HG02870 (cell line): ENCODE measurements around the gene MCF2L.
"Not testable (repeated sequence)": the region's sequence is repeated elsewhere in the genome, so short reads cannot be mapped to it uniquely, and the experiment has no call there.

ENCODE experiments used
- ATAC-seq: cut with Tn5 transposase; IDR thresholded peaks from one replicate; pipeline ENCODE4 v1.9.1; 2021; ENCODE audit warnings: mild to moderate bottlenecking, moderate library complexity; ENCODE audit not compliant: unreplicated experiment

MCF2L gene

GRCh38 chr13:113106711-113107351 is 137.8 kb downstream of the MCF2L start:
- no peak for ATAC-seq

DNA sequence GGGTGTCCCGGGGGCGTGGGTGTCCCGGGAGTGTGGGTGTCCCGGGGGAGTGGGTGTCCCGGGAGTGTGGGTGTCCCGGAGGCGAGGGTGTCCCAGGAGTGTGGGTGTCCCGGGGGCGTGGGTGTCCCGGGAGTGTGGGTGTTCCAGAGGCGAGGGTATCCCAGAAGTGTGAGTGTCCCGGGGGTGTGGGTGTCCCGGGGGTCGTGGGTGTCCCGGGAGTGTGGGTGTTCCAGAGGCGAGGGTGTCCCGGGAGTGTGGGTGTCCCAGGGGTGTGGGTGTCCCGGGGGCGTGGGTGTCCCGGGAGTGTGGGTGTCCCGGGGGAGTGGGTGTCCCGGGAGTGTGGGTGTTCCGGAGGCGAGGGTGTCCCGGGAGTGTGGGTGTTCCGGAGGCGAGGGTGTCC is 139.5 kb downstream of the MCF2L start:
- not testable (repeated sequence) for ATAC-seq

- no peak for ATAC-seq
These were observed 140.4 kb downstream of the MCF2L start for GRCh38 chr13:113109151-113110047.

DNA sequence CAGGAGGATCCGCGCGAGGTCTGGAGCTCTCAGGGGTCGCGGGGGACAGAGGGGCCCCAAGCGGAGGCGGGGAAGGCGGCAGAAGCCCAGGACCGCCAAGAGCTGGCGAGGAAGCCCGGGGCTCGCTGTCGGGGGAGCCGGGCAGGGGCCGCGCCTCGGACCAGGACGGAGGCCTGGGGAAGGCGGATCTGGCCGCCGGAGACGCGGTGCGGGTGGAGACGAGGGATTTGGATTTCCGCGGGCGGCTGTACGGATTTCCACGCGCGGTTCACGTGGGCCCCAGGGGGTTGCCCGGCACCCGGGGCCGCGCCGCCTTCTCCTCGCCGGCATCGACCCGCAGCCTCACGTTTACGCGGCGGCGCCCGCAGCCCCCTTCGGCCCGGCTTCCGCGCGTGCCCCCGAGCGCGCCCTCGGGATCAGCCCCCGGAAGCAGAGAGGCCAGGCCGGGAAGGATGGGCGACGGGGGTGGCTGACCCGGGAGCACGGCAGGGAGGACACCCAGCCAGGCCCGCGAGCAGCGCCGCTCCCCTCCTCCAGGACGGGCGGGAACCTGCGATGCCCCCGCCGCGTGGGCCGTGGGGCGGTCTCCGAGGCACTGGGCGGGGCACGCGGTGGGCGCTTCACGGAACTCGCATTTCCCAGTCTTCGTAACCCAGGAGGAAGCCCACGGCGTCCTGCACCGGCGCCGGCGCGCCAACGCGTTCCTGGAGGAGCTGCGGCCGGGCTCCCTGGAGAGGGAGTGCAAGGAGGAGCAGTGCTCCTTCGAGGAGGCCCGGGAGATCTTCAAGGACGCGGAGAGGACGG is 141.2 kb downstream of the MCF2L start:
- ATAC-seq = no peak

GRCh38 chr13:113110852-113111315 is 141.9 kb downstream of the MCF2L start:
- no peak for ATAC-seq

DNA sequence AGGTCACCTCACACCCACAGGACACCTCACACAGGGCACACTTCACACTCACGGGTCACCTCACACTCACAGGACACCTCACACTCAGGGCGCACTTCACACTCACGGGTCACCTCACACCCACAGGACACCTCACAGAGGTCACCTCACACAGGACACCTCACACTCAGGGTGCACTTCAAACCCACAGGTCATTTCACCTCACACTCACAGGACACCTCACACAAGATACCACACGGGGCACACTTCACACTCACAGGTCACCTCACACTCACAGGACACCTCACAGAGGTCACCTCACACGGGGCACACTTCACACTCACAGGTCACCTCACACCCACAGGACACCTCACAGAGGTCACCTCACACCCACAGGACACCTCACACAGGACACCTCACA is 142.8 kb downstream of the MCF2L start:
- not testable (repeated sequence) for ATAC-seq

- ATAC-seq = not testable (repeated sequence)
These were observed 143.5 kb downstream of the MCF2L start for GRCh38 chr13:113112475-113112874.

- ATAC-seq = no peak
These were observed 144.2 kb downstream of the MCF2L start for GRCh38 chr13:113112893-113113845.

GRCh38 chr13:113113846-113114271 is 144.8 kb downstream of the MCF2L start:
- no peak for ATAC-seq

- ATAC-seq = no peak
These were observed 145.7 kb downstream of the MCF2L start for GRCh38 chr13:113114511-113115362.

- ATAC-seq = no peak
These were observed 146.6 kb downstream of the MCF2L start for GRCh38 chr13:113115363-113116205.

GRCh38 chr13:113116206-113116800 is 147.3 kb downstream of the MCF2L start:
- no peak for ATAC-seq

DNA sequence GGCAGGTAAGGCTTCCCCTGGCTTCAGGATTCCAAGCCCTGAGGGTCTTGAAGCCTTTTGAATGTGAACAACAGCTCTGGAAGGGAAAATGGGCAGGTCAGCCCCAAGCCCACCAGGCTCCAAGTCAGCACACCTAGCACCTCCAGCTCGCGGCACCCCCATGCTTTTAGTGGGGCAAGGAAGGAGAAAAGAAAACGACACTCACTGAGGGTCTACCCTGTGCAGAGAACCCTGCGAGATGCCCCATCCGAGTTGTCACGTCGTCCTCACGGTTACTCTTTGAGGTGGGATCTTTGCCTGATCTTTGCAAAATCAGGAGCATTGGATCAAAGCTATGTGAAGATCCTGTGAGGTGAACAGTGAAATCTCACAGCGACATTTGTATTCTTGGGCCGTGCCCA is 147.9 kb downstream of the MCF2L start:
- no peak for ATAC-seq

DNA sequence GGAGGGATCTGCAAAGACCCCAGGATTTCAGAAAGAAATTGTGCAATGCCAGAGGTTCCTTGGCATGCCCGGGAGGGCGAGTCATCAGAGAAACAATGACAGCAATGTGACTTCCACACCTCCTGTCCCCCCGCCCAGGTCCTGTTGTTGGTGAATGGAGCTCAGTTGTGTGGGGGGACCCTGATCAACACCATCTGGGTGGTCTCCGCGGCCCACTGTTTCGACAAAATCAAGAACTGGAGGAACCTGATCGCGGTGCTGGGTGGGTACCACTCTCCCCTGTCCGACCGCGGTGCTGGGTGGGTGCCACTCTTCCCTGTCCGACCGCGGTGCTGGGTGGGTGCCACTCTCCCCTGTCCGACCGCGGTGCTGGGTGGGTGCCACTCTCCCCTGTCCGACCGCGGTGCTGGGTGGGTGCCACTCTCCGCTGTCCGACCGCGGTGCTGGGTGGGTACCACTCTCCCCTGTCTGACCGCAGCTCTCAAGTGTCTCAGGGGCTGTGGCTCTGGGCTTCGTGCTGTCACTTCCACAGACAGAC is 148.4 kb downstream of the MCF2L start:
- no peak for ATAC-seq

GRCh38 chr13:113117911-113118260 is 148.9 kb downstream of the MCF2L start:
- ATAC-seq = no peak

GRCh38 chr13:113118261-113119021 is 149.4 kb downstream of the MCF2L start:
- ATAC-seq = no peak
